Raji (cell line): ENCODE measurements around the gene ATP8B2.

Source experiments
- POLR2A ChIP-seq: IDR thresholded peaks from 2 replicates; pipeline ENCODE4 v1.6.1; 2011; ENCODE audit warnings: low read depth, low read length, control low read depth; ENCODE audit not compliant: insufficient read depth

Gene ATP8B2

DNA sequence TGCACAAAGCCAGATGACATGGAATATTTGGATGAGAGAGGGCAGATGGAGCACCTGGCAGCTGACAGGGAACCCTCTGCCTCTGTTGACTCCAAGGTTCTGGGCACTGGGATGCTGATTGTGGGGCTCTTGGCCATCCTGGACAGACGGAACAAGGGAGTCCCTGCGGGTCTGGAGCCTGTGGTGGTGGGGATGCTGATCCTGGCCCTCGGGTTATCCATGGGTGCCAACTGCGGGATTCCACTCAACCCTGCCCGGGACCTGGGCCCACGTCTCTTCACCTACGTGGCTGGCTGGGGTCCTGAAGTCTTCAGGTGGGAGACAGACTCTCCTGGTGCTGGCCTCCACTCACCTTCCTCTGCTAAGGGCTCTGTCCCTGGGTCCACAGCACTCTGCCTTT, 1.8 kb upstream of the ATP8B2 start:
- no peak for TF ChIP-seq POLR2A

DNA sequence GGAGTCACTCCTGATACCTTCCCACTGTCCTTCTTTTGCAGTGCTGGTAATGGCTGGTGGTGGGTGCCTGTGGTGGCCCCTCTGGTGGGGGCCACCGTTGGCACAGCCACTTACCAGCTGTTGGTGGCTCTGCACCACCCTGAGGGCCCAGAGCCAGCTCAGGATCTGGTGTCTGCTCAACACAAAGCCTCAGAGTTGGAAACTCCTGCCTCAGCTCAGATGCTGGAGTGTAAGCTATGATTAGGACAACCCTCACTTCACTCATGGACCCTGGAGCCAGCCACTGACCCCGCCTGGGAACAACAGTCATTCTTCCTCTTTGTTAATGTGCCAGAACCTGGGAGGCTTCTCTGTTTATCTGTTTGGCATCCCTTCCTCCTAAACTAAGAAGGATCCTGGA, 1.1 kb upstream of the ATP8B2 start:
- TF ChIP-seq POLR2A: no peak

DNA sequence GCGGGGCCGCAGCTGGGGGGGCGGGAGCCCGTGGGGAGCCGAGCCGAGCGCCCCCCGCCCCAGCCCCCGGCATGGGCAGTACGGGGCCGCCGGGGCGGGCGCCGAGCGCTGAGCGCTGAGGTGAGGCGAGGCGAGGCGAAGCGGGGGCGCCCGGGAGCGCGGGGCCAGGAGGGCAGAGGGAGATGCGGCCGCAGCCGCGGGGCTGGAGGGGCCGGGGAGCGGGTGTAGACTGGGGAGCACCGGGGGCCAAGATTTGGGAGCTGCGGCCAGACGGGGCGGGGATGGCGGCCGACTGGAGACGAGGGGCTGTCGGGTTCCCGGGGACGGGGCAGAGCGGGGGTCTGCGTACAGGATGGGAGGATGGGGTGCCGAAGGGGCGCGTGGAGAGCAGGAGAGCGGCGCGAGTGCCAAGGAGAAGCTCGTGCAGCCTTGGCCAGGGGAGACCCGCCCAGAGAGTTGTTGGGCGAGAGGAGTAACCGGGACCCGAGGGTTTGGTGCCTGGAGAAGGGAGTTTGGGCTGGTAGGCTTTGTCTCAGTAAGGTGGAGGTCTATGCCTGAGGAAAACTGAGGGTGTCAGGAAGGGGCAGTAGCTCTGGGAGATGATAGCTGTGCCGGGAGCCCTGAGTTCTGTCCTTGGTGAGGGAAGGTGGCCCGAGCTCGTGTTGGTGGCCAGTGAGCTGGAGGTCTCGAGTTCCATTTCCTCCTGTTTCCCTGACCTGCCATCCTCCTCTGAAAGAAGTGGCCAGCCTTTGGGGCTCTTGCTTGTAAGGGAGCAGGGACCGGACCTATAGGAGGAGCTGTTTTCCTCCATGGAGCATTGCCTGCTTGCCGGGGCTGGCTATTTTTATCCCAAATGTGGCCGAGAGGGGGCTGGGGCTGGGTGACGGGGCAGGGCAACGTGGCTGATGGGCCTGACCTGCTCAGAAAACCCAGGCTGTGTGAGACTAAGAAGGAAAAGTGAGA, 539 bp downstream of the ATP8B2 start:
- no peak for TF ChIP-seq POLR2A

DNA sequence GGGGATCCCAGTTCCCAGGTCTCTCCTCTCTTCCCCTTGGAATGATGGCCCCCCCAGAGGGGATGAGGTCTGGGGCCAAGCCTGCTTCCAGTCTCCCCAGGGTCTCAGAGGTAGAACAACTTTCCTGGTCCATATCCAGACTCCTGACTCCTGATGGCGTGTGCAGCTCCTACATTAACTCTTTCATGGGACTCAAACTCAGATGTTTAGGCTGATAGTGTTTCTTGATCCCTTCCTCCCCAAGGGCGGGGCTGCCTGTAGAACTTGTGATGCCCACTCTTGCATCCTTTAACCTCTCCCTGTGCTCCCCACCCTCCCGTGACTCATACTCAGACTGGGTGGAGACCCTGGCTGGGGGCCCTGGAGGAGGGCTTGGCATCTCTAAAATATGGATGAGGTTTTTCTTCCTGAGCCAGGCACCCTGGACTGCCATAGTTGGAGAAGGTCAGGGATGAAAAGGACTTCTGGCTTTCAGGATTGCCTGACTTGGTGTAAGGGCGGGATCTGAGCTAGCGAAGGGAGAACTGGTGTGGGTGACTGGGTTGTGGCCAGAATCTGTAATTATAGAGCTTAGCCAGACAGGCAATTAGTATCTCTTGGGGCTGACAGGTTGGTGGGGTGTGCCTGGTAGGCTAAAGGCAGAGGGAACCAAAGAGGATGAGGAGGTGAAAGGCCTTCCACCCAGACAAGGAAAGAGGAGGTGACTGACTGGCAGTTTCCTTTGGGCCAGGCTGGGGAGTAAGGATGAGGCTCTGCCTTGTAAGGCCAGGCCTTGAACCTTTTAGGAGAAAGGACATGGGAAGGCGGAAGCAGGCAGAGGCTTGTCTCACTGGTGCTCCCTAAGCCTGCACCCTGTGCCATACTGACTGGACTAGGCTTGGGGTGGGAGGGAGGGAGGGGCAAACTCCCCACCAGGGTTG, 1.5 kb downstream of the ATP8B2 start:
- TF ChIP-seq POLR2A: no peak

DNA sequence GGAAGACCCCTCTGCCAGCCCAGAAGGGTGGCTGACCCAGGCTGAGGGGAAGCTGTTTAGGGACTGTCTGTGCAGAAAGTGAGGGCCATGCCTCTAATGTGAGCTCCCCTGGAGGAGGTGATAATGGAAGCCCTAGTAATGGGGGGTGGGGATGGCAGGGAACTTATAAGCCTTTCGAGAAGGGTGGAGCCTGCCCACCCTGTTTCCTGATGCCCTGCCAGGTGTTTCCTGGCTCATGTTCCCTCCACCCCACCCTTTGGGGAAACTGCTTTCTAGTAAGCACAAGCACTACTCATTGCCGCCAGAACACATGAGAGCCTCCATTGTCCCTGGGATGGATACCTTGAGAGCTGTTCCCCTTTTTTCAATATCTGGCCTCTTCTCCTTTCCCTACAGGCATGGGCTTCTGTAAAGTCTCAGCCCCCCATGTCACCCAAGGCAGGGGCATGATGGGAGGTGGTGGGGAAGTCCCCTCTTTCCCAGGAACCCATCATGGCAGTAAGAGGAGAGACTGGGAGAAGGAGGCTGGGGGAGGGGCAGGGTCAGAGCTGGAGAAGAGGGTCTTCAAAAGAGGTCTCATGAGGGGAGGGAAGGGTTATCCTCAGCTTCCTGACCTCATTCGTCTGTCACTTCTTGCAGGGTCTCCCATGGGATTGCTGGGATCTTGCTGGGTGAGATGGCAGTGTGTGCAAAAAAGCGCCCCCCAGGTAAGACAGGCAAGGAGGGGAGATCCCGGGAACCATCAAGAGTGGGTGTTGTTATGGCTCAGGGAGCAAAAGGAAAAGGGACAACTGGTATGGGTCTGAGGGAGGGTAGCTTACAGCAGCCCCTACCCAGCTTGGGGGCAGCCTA, 2.4 kb downstream of the ATP8B2 start:
- no peak for TF ChIP-seq POLR2A

DNA sequence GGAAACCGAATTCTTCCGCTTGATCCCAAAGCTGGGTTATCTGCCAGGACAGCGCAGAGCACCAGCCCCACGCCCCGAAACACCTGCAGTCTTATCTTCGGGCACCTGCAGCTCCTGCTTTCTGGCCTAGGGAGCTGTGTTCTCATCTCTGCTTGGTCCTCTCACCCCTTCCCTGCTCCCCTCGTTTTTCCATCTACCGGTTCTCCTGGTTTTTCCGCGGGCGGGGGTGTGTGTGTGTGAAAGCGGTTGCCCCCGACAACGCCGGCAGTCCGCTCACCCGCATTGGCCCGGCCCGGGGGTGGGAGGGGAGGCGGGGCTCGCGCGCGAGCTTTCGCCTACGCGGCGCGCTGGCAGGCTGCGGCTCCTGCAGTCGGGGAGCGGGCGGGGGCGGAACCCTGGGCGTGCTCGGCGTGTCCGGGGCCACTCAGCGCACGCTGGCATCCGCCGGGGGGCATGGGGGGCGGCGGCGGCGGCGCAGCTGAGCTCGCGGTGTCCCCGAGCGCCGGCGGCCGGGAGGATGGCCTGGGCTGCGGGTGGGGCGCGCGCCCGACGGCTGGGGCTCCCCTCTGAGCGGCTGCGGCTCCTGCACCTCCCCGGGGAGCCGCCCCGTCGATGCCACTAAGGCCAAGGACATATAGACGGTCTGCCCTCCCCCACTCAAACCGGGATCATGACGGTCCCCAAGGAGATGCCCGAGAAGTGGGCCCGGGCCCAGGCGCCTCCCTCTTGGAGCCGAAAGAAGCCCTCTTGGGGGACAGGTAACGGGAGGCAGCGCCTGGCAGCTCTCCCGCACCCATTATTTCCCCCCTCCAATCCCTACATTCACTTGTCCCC, 3.2 kb downstream of the ATP8B2 start:
- no peak for TF ChIP-seq POLR2A

DNA sequence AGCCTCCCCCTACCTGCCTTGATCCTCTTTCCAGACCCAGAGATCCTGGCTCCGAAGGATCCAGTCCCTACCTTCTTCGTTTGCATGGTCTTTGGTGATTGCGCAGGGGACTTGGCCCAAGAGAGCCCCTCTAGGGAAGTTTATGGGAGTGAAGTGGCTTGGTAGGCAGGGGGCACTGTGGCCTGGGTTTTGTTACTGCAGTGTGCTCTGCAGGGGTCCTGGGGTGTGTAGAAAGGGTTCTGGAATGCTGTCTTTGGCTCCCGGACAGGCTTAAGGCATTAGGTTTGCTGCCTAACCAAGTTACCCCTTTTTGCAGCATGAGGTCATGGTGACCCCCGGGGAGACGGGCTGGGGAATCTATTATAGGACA, 3.8 kb downstream of the ATP8B2 start:
- no peak for TF ChIP-seq POLR2A

DNA sequence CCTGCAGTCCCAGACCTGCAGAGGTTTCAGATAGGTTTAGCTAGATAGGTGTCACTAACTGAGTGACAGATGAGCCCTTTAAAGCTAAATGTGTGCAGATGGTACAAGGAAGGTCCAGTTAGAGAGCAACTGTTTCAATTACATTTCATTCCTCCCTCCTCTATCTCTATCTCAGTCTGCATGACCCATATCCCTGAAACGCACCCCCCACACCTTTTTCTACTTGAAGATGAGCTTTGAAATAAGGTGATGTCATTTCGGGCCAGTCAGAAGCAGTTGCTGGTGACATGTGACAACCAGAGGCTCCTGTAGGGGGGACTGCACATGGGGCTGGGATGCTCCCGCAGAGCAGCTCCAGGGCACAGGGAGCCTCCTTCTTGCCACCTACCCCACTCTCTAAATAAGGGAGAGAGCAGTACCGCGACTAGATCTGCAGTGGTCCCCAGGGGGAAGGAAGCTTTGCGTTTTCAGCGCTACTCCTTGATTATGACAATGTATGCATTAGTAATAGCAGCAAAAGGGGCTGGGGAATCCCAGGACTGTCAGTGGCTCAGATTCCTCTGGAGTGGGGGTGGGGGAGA, 4.3 kb downstream of the ATP8B2 start:
- no peak for TF ChIP-seq POLR2A

DNA sequence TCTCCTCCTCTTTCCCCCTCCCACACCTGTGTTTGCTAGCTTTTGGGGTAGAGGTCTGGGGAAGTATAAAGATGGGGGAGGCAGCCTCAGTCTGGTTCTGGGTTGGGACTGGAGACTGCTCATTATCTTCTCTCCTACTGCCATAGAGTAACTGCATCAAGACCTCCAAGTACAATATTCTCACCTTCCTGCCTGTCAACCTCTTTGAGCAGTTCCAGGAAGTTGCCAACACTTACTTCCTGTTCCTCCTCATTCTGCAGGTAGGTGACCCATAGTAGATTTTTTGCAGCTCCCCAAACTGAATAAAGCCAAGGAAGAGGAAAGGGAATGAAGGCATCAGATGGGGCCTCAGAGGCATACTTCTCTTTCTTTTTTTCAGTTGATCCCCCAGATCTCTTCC, 5.3 kb downstream of the ATP8B2 start:
- no peak for TF ChIP-seq POLR2A

DNA sequence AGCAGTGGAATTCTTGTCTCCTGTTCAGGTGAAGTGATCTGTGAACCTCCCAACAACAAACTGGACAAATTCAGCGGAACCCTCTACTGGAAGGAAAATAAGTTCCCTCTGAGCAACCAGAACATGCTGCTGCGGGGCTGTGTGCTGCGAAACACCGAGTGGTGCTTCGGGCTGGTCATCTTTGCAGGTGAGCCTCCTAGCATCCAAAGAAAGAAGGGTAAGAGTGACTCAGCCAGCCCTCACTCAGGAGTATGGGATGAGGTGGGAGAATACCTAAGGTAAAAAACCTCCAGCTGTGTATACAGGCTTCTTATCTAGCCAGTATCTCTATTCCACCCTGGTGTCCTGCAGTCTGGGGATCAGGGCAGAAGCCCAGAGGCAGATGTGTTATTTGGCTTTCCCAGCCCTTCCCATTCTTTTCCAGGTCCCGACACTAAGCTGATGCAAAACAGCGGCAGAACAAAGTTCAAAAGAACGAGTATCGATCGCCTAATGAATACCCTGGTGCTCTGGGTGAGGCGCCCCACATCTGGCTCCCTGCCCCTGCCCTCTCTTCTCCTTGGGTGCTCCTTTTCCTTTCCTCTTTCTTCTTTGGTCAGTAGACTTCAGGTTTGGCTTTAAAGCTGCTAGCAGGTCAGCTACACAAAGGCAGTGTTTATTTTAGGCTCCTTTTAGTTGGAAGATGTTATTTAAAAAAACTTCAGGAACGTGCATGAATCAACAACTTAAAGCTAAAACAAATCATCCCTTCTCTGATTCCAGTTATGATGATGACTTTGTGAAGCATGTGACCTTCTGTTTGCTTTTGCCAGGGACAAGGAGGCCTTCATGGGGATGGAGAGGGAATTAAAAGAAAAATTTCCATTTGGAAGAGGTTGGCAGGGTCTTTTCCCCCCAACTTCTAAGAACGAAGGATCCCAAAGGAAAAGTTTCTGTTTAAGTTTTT, 9.0 kb downstream of the ATP8B2 start:
- no peak for TF ChIP-seq POLR2A

DNA sequence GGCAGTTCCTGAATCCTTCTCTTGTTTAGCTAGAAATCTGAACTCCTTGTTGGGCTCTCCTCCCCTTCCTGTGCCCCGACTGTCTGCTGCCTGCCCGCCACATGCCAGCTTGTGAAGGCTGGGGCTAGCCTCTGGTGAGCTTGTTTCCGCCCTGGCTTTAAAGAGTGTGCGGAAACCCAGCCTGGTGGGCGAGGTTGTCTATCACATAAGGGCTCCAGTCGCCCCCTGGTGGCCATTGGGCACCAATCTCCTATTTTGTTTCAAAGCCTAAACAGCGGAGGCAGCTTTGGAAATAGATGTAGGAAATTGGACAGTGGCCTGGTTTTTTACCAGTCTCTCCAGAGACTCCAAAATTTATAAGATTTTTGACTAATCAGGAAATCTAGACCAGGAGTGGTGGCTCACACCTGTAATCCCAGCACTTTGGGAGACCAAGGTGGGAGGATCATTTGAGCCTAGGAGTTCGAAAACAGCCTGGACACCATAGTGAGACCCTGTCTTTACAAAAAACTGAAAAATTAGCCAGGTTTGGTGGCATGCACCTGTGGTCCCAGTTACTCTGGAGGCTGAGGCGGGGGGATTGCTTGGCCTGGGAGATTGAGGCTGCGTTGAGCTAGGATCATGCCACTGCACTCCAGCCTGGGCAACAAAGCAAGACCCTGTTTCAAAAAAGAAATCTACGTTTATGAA, 9.8 kb downstream of the ATP8B2 start:
- 0 out of 2 replicates have a peak, but pooled peaks have one; percentile 23 for TF ChIP-seq POLR2A
